Hepatocyte (in vitro differentiated cells): ENCODE data around the gene HES1. TPM values are rescaled to one million over a fixed set of nuclear protein-coding genes. Genes with fewer than 3 reads are reported as not detected.

Experiments used
- DNase-seq: peaks from one replicate; pipeline ENCODE4 v3.0.0-alpha.2; 2016; ENCODE audit warnings: low spot score
- H2AFZ ChIP-seq: fragments of 200-600 bp; sonication (generic); 2 replicates; pipeline ENCODE4 v1.6.0; 2016; ENCODE audit warnings: antibody characterized with exemption, mild to moderate bottlenecking
- H3K27ac ChIP-seq: fragments of 200-600 bp; sonication (generic); 2 replicates; pipeline ENCODE4 v1.5.1; 2016; ENCODE audit warnings: mild to moderate bottlenecking
- H3K27me3 ChIP-seq: fragments of 200-600 bp; sonication (generic); 2 replicates; pipeline ENCODE4 v1.6.1; 2016
- H3K36me3 ChIP-seq: fragments of 200-600 bp; sonication (generic); replicated peaks from 2 replicates; pipeline ENCODE4 v1.5.1; 2016; ENCODE audit warnings: low read depth; ENCODE audit not compliant: insufficient read depth
- H3K4me1 ChIP-seq: fragments of 200-600 bp; sonication (generic); 2 replicates; pipeline ENCODE4 v1.5.1; 2016; ENCODE audit warnings: mild to moderate bottlenecking, moderate library complexity; ENCODE audit not compliant: insufficient read depth
- H3K4me2 ChIP-seq: fragments of 200-600 bp; sonication (generic); 2 replicates; pipeline ENCODE4 v1.6.0; 2016
- H3K4me3 ChIP-seq: fragments of 200-600 bp; sonication (generic); 2 replicates; pipeline ENCODE4 v1.5.1; 2016; ENCODE audit warnings: mild to moderate bottlenecking
- H3K79me2 ChIP-seq: fragments of 200-600 bp; sonication (generic); 2 replicates; pipeline ENCODE4 v1.6.0; 2017; ENCODE audit warnings: mild to moderate bottlenecking
- H3K9me2 ChIP-seq: fragments of 200-600 bp; sonication (generic); replicated peaks from 2 replicates; pipeline ENCODE4 v1.6.0; 2017; ENCODE audit warnings: mild to moderate bottlenecking; ENCODE audit not compliant: insufficient read depth
- H3K9me3 ChIP-seq: fragments of 200-600 bp; sonication (generic); 2 replicates; pipeline ENCODE4 v1.5.1; 2016; ENCODE audit warnings: low read depth, mild to moderate bottlenecking
- H4K20me1 ChIP-seq: fragments of 200-600 bp; sonication (generic); 2 replicates; pipeline ENCODE4 v1.6.0; 2016; ENCODE audit warnings: mild to moderate bottlenecking; ENCODE audit not compliant: insufficient read depth, poor library complexity, severe bottlenecking
- CTCF ChIP-seq: fragments of 200-600 bp; sonication (generic); IDR thresholded peaks from 2 replicates; pipeline ENCODE4 v1.5.1; 2016; ENCODE audit warnings: antibody characterized with exemption, mild to moderate bottlenecking; ENCODE audit not compliant: poor library complexity
- EZH2 ChIP-seq: fragments of 200-600 bp; sonication (generic); IDR thresholded peaks from 2 replicates; pipeline ENCODE4 v1.6.1; 2016; ENCODE audit warnings: antibody characterized with exemption, mild to moderate bottlenecking, borderline replicate concordance
- EZH2phosphoT487 ChIP-seq: fragments of 200-600 bp; sonication (generic); IDR thresholded peaks from one replicate; pipeline ENCODE4 v1.6.1; 2018; ENCODE audit warnings: antibody characterized with exemption, mild to moderate bottlenecking, low read depth, moderate library complexity; ENCODE audit not compliant: unreplicated experiment, severe bottlenecking
- WGBS: methylation state at CpG from one replicate; pipeline ENCODE4 v1.1.6; 2016; ENCODE audit warnings: low lambda C conversion rate; ENCODE audit errors: missing lambda C conversion rate; 5-methylcytosine and 5-hydroxymethylcytosine counted together
- polyA plus RNA-seq: library from polyadenylated mRNA; unstranded; fragments of >200 nt; fragmentation: Nextera tagmentation; extraction: Ambion mirVana; gene quantifications from 2 replicates; pipeline ENCODE4 v1.2.1, GENCODE V29; 2016
- total RNA-seq: library from RNA; depleted of rRNA; stranded (reverse); fragments of >200 nt; gene quantifications from 2 replicates; pipeline ENCODE4 v1.2.3, GENCODE V29; 2014

The HES1 gene
- total and polyA plus RNA-seq, 2 experiments from 2014 or later: 131 to 136 TPM

DNA sequence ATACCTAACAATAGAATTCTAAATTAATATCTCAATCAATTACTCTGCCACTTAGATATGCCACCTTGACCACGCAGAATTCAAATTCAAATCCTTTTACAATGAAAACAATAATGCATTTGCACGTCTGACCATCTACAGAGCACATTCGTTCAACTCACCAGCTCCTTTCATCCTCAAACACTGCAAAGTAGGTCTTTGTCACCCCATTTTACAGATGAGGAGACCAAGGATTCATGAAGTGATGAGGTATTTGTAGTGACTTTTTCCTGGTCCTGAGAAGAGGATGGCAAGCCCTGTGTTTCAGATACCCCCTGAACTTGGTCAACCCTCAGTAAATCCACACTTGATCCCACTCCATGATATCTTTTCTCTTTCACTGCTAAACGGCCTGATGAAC is 42.2 kb downstream of the HES1 start:
- H3K9me2 ChIP-seq: no peaks in the 10 kb centered on the region
- TF ChIP-seq CTCF (no peak), EZH2phosphoT487 (no peak), EZH2 (no peak)
- H3K27me3 ChIP-seq: no peaks in the 10 kb centered on the region
- no peak overlapping the region for H2AFZ ChIP-seq
- no peak for DNase-seq
- H3K79me2 ChIP-seq: no peaks in the 10 kb centered on the region
- H3K4me1 ChIP-seq: peaks cover 12% of the 10 kb centered on the region
- H4K20me1 ChIP-seq: no peaks in the 10 kb centered on the region
- no peaks in the 10 kb centered on the region for H3K36me3 ChIP-seq
- H3K4me3 ChIP-seq: no peak overlapping the region
- H3K9me3 ChIP-seq: no peaks in the 10 kb centered on the region
- WGBS: 83% methylated on average over 4 of the region's 4 CpGs
- H3K4me2 ChIP-seq: no peak overlapping the region
- H3K27ac ChIP-seq: no peak overlapping the region

- Histone ChIP-seq H3K9me2 (no peaks in the 10 kb centered on the region), H3K27me3 (no peaks in the 10 kb centered on the region), H3K79me2 (no peaks in the 10 kb centered on the region), H3K4me3 (no peak overlapping the region), H3K9me3 (no peaks in the 10 kb centered on the region), H3K36me3 (no peaks in the 10 kb centered on the region), H3K27ac (no peak overlapping the region), H3K4me1 (peaks cover 12% of the 10 kb centered on the region), H3K4me2 (no peak overlapping the region), H2AFZ (no peak overlapping the region), H4K20me1 (no peaks in the 10 kb centered on the region)
- no peak for DNase-seq
- 75% methylated on average over 6 of the region's 6 CpGs for WGBS
- TF ChIP-seq EZH2 (no peak), EZH2phosphoT487 (no peak), CTCF (no peak)
Observed at GRCh38 chr3:194178669-194179068, 42.7 kb downstream of the HES1 start.

DNA sequence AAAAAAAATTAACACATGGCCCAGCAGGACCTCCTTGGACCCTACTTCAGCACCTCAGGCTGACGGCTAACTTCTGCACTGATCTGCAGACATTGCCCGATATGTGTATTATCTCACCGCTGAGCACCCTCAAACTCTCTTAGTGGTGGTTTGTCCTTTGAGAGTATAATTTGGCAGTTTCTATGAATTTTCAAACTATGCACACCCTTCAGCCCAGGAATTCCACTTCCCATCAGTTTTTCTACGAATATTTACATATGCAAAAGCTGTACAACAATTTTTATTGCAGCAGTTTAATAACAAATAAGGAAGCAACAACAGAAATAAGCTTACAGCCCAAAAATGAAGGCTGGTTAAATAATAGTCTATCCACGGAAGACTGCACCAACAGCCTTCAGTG is 44.6 kb downstream of the HES1 start:
- Histone ChIP-seq H3K4me2 (no peak overlapping the region), H3K79me2 (no peaks in the 10 kb centered on the region), H4K20me1 (no peaks in the 10 kb centered on the region), H3K27me3 (no peaks in the 10 kb centered on the region), H3K36me3 (no peaks in the 10 kb centered on the region), H3K9me2 (no peaks in the 10 kb centered on the region), H3K9me3 (no peaks in the 10 kb centered on the region), H3K4me3 (no peak overlapping the region), H2AFZ (no peak overlapping the region), H3K4me1 (peaks cover 25% of the 10 kb centered on the region), H3K27ac (no peak overlapping the region)
- TF ChIP-seq EZH2 (no peak), EZH2phosphoT487 (no peak), CTCF (no peak)
- no peak for DNase-seq
- 94% methylated on average over 5 of the region's 5 CpGs for WGBS
